Measurements from ENCODE around the gene FBLIM1. TPM values are rescaled to one million over a fixed set of nuclear protein-coding genes. Genes with fewer than 3 reads are reported as not detected.

The FBLIM1 gene, protein sequence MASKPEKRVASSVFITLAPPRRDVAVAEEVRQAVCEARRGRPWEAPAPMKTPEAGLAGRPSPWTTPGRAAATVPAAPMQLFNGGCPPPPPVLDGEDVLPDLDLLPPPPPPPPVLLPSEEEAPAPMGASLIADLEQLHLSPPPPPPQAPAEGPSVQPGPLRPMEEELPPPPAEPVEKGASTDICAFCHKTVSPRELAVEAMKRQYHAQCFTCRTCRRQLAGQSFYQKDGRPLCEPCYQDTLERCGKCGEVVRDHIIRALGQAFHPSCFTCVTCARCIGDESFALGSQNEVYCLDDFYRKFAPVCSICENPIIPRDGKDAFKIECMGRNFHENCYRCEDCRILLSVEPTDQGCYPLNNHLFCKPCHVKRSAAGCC
- 0.15 TPM in 1 of 2 replicates, not detected in the other for total RNA-seq

DNA sequence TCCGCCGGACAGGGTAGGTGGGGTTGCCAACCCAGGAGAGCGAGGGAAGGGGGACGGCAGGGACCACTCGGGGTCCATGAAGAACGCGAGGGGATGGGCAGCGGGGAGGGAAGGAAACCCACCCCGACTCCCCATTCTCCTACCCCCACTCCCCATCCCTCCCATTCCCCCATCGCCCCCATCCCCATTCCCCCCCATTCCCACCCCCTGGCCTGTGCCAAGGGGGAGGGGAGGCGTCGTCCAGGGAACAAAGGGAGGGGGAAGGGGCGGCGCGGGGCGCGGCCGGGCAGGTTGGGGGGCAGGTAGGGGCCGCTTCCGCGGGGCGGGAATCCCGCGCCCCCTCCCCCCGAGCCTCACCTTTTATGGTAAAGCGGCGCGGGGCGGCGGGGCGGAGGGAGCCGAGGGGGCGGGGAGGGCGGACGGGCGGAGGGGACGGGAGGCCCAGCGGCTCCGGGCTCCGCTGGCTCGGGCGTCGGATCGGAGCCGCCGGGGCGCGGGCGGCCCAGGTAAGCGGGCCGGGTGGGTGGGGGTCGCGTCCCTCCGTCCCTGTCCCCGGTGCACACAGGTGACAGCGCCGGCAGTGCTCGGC is at the start of gene FBLIM1:
TSS of gene FBLIM1 (plus strand) at position 453 of the 589 bp plus-strand sequence. CDS start 6,189 bp downstream, outside the sequence.
- H3K9me3 Mint-ChIP-seq: no peaks in the 10 kb centered on the region
- H3K4me3 Mint-ChIP-seq: peak within 1 kb of the TSS; percentile 67
- ATAC-seq (ENCODE audit: low read depth) (no peak), DNase-seq (no peak)
- H3K27ac Mint-ChIP-seq: no peak within 1 kb of the TSS
- H3K4me1 Mint-ChIP-seq: peaks cover 18% of the 10 kb centered on the region
- H3K27me3 Mint-ChIP-seq: peaks cover 42% of the 10 kb centered on the region
- intact Hi-C loops (cut with micrococcal nuclease): no loop called here
- ChIA-PET CTCF (no interaction called here), POLR2A (no interaction called here)
- TF ChIP-seq, protein P1, sequence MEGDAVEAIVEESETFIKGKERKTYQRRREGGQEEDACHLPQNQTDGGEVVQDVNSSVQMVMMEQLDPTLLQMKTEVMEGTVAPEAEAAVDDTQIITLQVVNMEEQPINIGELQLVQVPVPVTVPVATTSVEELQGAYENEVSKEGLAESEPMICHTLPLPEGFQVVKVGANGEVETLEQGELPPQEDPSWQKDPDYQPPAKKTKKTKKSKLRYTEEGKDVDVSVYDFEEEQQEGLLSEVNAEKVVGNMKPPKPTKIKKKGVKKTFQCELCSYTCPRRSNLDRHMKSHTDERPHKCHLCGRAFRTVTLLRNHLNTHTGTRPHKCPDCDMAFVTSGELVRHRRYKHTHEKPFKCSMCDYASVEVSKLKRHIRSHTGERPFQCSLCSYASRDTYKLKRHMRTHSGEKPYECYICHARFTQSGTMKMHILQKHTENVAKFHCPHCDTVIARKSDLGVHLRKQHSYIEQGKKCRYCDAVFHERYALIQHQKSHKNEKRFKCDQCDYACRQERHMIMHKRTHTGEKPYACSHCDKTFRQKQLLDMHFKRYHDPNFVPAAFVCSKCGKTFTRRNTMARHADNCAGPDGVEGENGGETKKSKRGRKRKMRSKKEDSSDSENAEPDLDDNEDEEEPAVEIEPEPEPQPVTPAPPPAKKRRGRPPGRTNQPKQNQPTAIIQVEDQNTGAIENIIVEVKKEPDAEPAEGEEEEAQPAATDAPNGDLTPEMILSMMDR (IDR thresholded peaks at IDR 0.05): no peak
- no peaks in the 10 kb centered on the region for H3K36me3 Mint-ChIP-seq (ENCODE audit: low read depth)

DNA sequence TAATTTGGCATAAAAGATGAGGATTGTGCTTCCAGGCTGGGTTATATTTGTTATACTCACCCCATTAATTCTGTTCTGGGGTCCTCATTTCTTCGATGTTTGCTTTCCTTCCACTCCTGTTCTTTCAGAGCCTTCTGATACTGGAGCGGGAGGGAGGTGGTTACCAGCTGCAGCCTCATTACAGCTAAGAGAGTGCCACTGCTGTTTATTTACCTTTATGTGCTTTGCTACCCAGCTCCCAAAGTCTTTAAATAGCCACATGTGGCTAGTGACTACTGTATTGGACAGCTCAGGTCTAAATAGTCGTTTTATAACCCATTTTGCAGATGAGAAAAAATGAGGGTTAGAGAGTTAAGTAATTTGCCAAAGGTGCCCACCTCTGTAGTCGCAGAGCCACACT is 49.4 kb upstream of the FBLIM1 start:
- TF ChIP-seq, protein P1 (IDR thresholded peaks at IDR 0.05): no peak
- intact Hi-C loops (cut with micrococcal nuclease): no loop called here
- CTCF ChIA-PET: no interaction called here
- POLR2A ChIA-PET: no interaction called here
- Mint-ChIP-seq H3K36me3 (ENCODE audit: low read depth) (peaks cover 29% of the 10 kb centered on the region), H3K4me3 (no peak overlapping the region), H3K27me3 (no peaks in the 10 kb centered on the region), H3K9me3 (no peaks in the 10 kb centered on the region), H3K27ac (no peak overlapping the region), H3K4me1 (peaks cover 25% of the 10 kb centered on the region)
- DNase-seq (no peak), ATAC-seq (ENCODE audit: low read depth) (no peak)

DNA sequence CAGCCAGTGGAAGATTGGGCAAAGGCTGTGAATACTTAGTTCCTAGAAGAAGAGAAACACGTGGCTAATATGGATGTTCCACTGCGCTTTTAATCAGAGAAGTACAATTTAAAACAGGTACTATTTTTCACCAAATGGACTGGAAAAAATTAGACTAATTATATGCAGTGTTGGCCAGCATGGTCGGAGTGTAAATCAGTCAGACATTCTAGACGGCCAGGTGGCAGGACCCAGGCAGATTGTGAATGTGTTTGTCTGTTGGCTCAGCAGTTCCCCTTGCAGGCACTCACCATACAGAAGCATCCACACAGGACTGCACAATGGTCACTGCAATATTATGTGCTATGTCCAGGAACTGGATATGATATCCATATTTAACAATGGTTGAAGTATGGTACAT is 46.4 kb upstream of the FBLIM1 start:
- TF ChIP-seq, protein P1 (IDR thresholded peaks at IDR 0.05): no peak
- no peak overlapping the region for H3K4me3 Mint-ChIP-seq
- no peaks in the 10 kb centered on the region for H3K27me3 Mint-ChIP-seq
- peak; percentile 14 for ATAC-seq (ENCODE audit: low read depth)
- peaks cover 18% of the 10 kb centered on the region for H3K4me1 Mint-ChIP-seq
- H3K9me3 Mint-ChIP-seq: no peaks in the 10 kb centered on the region
- no peak overlapping the region for H3K27ac Mint-ChIP-seq
- CTCF ChIA-PET: no interaction called here
- peaks cover 26% of the 10 kb centered on the region for H3K36me3 Mint-ChIP-seq (ENCODE audit: low read depth)
- intact Hi-C loops (cut with micrococcal nuclease): no loop called here
- no peak for DNase-seq
- POLR2A ChIA-PET: interaction anchor here (1.0 kb wide), 1 partner anchor 19 kb away, joined by 8 read pairs; no protein-coding TSS in a partner anchor

DNA sequence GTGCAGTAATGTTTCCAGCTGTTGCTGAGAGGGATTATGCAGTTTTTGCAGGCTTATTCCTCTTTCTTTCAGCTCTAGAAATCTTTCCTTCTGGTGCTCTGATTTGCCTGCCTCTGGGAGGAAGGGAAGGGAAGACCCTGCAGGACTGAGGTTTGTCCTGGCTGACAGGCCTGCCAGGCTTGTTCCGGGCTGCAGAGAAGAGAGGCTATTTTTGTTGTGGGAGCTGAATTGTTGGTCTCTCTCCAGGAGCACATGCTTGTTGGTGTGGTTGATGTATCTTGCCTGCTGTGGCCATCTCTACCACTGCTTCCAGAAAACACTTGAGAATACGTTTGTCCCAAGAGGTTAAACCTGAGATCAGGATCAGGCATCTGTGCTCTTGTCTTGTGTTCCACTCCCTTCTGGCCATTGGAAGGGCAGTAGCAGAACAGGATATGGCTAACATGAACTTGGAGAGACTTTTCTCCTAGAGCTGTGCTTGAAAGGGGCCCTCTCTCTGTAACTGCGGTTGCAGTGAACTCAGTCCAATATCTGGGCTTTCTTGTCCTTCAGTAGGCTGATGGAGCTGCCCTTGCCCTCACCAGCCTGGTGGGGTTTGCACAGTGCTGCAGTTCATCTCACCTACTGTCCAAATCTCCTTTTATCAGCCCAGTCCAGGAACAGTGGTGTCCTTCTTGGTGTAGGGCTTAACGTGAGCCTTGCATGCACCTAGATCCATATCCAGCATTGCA is 44.0 kb upstream of the FBLIM1 start:
- CTCF ChIA-PET: no interaction called here

More for the DNA sequence above, 44.0 kb upstream of the FBLIM1 start:
- TF ChIP-seq, protein P1 (IDR thresholded peaks at IDR 0.05): no peak
- H3K27ac Mint-ChIP-seq: no peak overlapping the region
- H3K4me1 Mint-ChIP-seq: peaks cover 10% of the 10 kb centered on the region
- ATAC-seq (ENCODE audit: low read depth) (no peak), DNase-seq (no peak)
- H3K36me3 Mint-ChIP-seq (ENCODE audit: low read depth): peaks cover 44% of the 10 kb centered on the region
- no peaks in the 10 kb centered on the region for H3K27me3 Mint-ChIP-seq
- POLR2A ChIA-PET: interaction anchor here (0.5 to 0.6 kb wide), 4 partner anchors 24 to 440 kb away, joined by 3 to 7 read pairs (median 4); no protein-coding TSS in a partner anchor
- no peaks in the 10 kb centered on the region for H3K9me3 Mint-ChIP-seq
- intact Hi-C loops (cut with micrococcal nuclease): no loop called here
- H3K4me3 Mint-ChIP-seq: no peak overlapping the region

Data from activated B cell treated with CpG ODN at 0.5 μM for 24 hours (primary cell).